HCT116 (cell line): ENCODE measurements around the gene FREM1. TPM values are rescaled to one million over a fixed set of nuclear protein-coding genes. Genes with fewer than 3 reads are reported as not detected.

Experiments
- ATAC-seq: fragments of 200-7000 bp; cut with Tn5 transposase; 2 replicates; pipeline ENCODE4 v1.9.1; 2020; ENCODE audit warnings: mild to moderate bottlenecking, moderate library complexity
- BruUV-seq: library from RNA; stranded (reverse); fragments of 400-500 nt; replicated peaks from 2 replicates; lab custom pipeline; 2021; lab: Mats Ljungman, UMichigan
- CTCF ChIA-PET: fragments of 300-600 bp; sonication (Branson Sonifier 250); formaldehyde crosslinking; loops from one replicate; lab custom pipeline; 2021; ENCODE audit warnings: antibody characterized with exemption; lab: Charles Lee
- POLR2A ChIA-PET: fragments of 300-600, 350-600 bp; sonication (Branson Sonifier 250); formaldehyde crosslinking; loops from one replicate; lab custom pipeline; 2021; ENCODE audit warnings: antibody characterized with exemption; lab: Charles Lee
- RAD21 ChIA-PET, 2 experiments: fragments of 300-600 bp; sonication (Branson Sonifier 250); formaldehyde crosslinking; loops; one replicate each; lab custom pipeline; 2023; ENCODE audit warnings: low total read pairs in 2 of 2; ENCODE audit not compliant: uncharacterized antibody in 2 of 2, unreplicated experiment in 2 of 2, low non-redundant PET in 1 of 2; lab: Charles Lee
- DNase-seq: peaks from one replicate; pipeline ENCODE4 v3.0.0-alpha.2; 2010; ENCODE audit warnings: low read depth, low spot score
- H2AFZ ChIP-seq: fragments of 200-600 bp; shearing (Covaris generic), sonication (generic); 2 replicates; pipeline ENCODE4 v1.6.1; 2017; ENCODE audit warnings: low read depth, mixed run types, mixed read lengths, antibody characterized with exemption, low read length; ENCODE audit not compliant: poor library complexity, severe bottlenecking
- H3K27ac ChIP-seq: 2 replicates; pipeline ENCODE4 v1.5.1; 2012; ENCODE audit warnings: low read depth, low read length
- H3K27me3 ChIP-seq: fragments of 200-600 bp; sonication (generic); 2 replicates; pipeline ENCODE4 v1.6.1; 2016; ENCODE audit warnings: mixed run types, low read length, mixed read lengths; ENCODE audit not compliant: insufficient read depth
- H3K36me3 ChIP-seq, 2 experiments: fragments of 200-500 bp in 1 of 2; fragments of 200-600 bp in 1 of 2; sonication (Bioruptor generic) in 1 of 2; sonication (generic) in 1 of 2; 2 replicates each; pipeline versions ENCODE4 v1.5.1 to v1.6.1; 2014 to 2016; ENCODE audit warnings: low read length in 2 of 2, inconsistent platforms in 1 of 2, mixed read lengths in 1 of 2, mixed run types in 1 of 2; ENCODE audit not compliant: insufficient read depth in 2 of 2, control insufficient read depth in 1 of 2
- H3K4me1 ChIP-seq, 2 experiments: fragments of 200-600 bp in 1 of 2; sonication (generic) in 1 of 2; 2 replicates each; pipeline versions ENCODE4 v1.5.1 to v1.6.1; 2012 to 2017; ENCODE audit warnings: low read length in 2 of 2, inconsistent platforms in 1 of 2, mild to moderate bottlenecking in 1 of 2, mixed read lengths in 1 of 2, mixed run types in 1 of 2, moderate library complexity in 1 of 2; ENCODE audit not compliant: insufficient read depth in 2 of 2, control insufficient read depth in 1 of 2
- H3K4me2 ChIP-seq: fragments of 200-600 bp; sonication (generic); 2 replicates; pipeline ENCODE4 v1.6.1; 2017; ENCODE audit warnings: mixed run types, low read length, mixed read lengths
- H3K4me3 ChIP-seq, 2 experiments: fragments of 200-600 bp in 1 of 2; sonication (generic) in 1 of 2; replicated peaks in 1 of 2; 2 replicates each; pipeline ENCODE4 v1.5.1; 2011 to 2016; ENCODE audit warnings: low read length in 2 of 2, control low read depth in 1 of 2, low read depth in 1 of 2, mild to moderate bottlenecking in 1 of 2, mixed read lengths in 1 of 2, mixed run types in 1 of 2
- H3K79me2 ChIP-seq: fragments of 200-600 bp; sonication (generic); 2 replicates; pipeline ENCODE4 v1.6.1; 2017; ENCODE audit warnings: mild to moderate bottlenecking, mixed run types, low read length, moderate library complexity, mixed read lengths; ENCODE audit not compliant: insufficient read depth
- H3K9ac ChIP-seq: fragments of 200-600 bp; sonication (generic); 2 replicates; pipeline ENCODE4 v1.6.1; 2016; ENCODE audit warnings: low read length, mixed read lengths
- H3K9me2 ChIP-seq: fragments of 200-600 bp; sonication (generic), shearing (Covaris generic); 2 replicates; pipeline ENCODE4 v1.6.1; 2017; ENCODE audit warnings: mixed run types, mild to moderate bottlenecking, moderate library complexity; ENCODE audit not compliant: insufficient read depth
- H3K9me3 ChIP-seq, 2 experiments: fragments of 200-500 bp in 1 of 2; fragments of 200-600 bp in 1 of 2; sonication (Bioruptor generic) in 1 of 2; sonication (generic) in 1 of 2; 2 replicates each; pipeline ENCODE4 v1.6.1; 2014 to 2017; ENCODE audit warnings: low read length in 2 of 2, mixed read lengths in 2 of 2, inconsistent platforms in 1 of 2, low read depth in 1 of 2, mild to moderate bottlenecking in 1 of 2, mixed run types in 1 of 2, moderate library complexity in 1 of 2; ENCODE audit not compliant: control insufficient read depth in 1 of 2, insufficient read depth in 1 of 2
- H4K20me1 ChIP-seq: fragments of 200-600 bp; sonication (generic), shearing (Covaris generic); 2 replicates; pipeline ENCODE4 v1.6.1; 2017; ENCODE audit warnings: mixed run types, mild to moderate bottlenecking, moderate library complexity; ENCODE audit not compliant: insufficient read depth
- CBX3 ChIP-seq: IDR thresholded peaks from 2 replicates; pipeline ENCODE4 v1.6.1; 2012; ENCODE audit warnings: low read depth
- CEBPB ChIP-seq: IDR thresholded peaks from 2 replicates; pipeline ENCODE4 v1.6.1; 2012; ENCODE audit warnings: low read depth
- EGR1 ChIP-seq: IDR thresholded peaks from 2 replicates; pipeline ENCODE4 v1.6.1; 2012; ENCODE audit warnings: low read depth
- ELF1 ChIP-seq: IDR thresholded peaks from 2 replicates; pipeline ENCODE4 v1.6.1; 2012; ENCODE audit warnings: low read depth, borderline replicate concordance
- EZH2phosphoT487 ChIP-seq: fragments of 200-600 bp; IDR thresholded peaks from 2 replicates; pipeline ENCODE4 v1.6.1; 2018; ENCODE audit warnings: antibody characterized with exemption, borderline replicate concordance
- FOSL1 ChIP-seq: IDR thresholded peaks from 2 replicates; pipeline ENCODE4 v1.6.1; 2012; ENCODE audit warnings: low read depth
- JUND ChIP-seq: IDR thresholded peaks from 2 replicates; pipeline ENCODE4 v1.6.1; 2012
- MAX ChIP-seq: IDR thresholded peaks from 2 replicates; pipeline ENCODE4 v1.6.1; 2012
- POLR2AphosphoS5 ChIP-seq: IDR thresholded peaks from 2 replicates; pipeline ENCODE4 v1.6.1; 2011; ENCODE audit warnings: mild to moderate bottlenecking, low read depth, low read length, moderate library complexity
- RAD21 ChIP-seq: IDR thresholded peaks from 2 replicates; pipeline ENCODE4 v1.6.1; 2012; ENCODE audit warnings: low read depth, mild to moderate bottlenecking
- ZFX ChIP-seq: fragments of 450-650 bp; IDR thresholded peaks from 2 replicates; pipeline ENCODE4 v1.6.1; 2017
- ZNF274 ChIP-seq: fragments of 200-500 bp; sonication (Bioruptor generic); IDR thresholded peaks from 2 replicates; pipeline ENCODE4 v1.6.1; 2014; ENCODE audit warnings: mild to moderate bottlenecking, low read depth, low read length, inconsistent platforms
- intact Hi-C: fragments of 100-400 bp; cut with micrococcal nuclease; formaldehyde crosslinking; loops from 2 replicates; pipeline ENCODE4 v1.10.0; 2022
- total RNA-seq: library from RNA; stranded (reverse); gene quantifications from one replicate; pipeline ENCODE4 v1.2.1, GENCODE V29; 2021; ENCODE audit not compliant: unreplicated experiment
- TF ChIP-seq, protein P1 (sequence below): IDR thresholded peaks from 2 replicates; pipeline ENCODE4 v1.6.1; 2011; ENCODE audit warnings: mild to moderate bottlenecking, low read length, moderate library complexity; ENCODE audit not compliant: insufficient replicate concordance; ENCODE audit errors: extremely low read depth

FREM1 gene
- total RNA-seq, 1 experiment from 2014 or later = 0.12 TPM

GRCh38 chr9:14813336-14814248 is 96.6 kb downstream of the FREM1 start:
- no peaks in the 10 kb centered on the region for H4K20me1 ChIP-seq
- H3K27ac ChIP-seq = no peak overlapping the region
- CTCF ChIA-PET = no interaction called here
- H3K4me2 ChIP-seq = no peak overlapping the region
- peaks cover 18% of the 10 kb centered on the region for H3K27me3 ChIP-seq
- H3K4me1 ChIP-seq = no peaks in the 10 kb centered on the region
- no peak overlapping the region for H3K9ac ChIP-seq
- no TSS peak for BruUV-seq
- H3K4me3 ChIP-seq = no peak overlapping the region
- no peak overlapping the region for H2AFZ ChIP-seq
- DNase-seq = no peak
- POLR2A ChIA-PET = no interaction called here
- TF ChIP-seq, protein P1, sequence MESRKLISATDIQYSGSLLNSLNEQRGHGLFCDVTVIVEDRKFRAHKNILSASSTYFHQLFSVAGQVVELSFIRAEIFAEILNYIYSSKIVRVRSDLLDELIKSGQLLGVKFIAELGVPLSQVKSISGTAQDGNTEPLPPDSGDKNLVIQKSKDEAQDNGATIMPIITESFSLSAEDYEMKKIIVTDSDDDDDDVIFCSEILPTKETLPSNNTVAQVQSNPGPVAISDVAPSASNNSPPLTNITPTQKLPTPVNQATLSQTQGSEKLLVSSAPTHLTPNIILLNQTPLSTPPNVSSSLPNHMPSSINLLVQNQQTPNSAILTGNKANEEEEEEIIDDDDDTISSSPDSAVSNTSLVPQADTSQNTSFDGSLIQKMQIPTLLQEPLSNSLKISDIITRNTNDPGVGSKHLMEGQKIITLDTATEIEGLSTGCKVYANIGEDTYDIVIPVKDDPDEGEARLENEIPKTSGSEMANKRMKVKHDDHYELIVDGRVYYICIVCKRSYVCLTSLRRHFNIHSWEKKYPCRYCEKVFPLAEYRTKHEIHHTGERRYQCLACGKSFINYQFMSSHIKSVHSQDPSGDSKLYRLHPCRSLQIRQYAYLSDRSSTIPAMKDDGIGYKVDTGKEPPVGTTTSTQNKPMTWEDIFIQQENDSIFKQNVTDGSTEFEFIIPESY = no peak
- TF ChIP-seq RAD21 = no peak
- TF ChIP-seq CBX3 = no peak
- TF ChIP-seq EGR1 = no peak
- ATAC-seq = no peak
- H3K79me2 ChIP-seq = no peaks in the 10 kb centered on the region
- H3K36me3 ChIP-seq = no peaks in the 10 kb centered on the region
- no peaks in the 10 kb centered on the region for H3K9me2 ChIP-seq
- intact Hi-C loops = no loop called here
- H3K9me3 ChIP-seq = no peaks in the 10 kb centered on the region
- RAD21 ChIA-PET = no interaction called here

- H3K36me3 ChIP-seq = no peaks in the 10 kb centered on the region
- no peaks in the 10 kb centered on the region for H3K9me3 ChIP-seq
- no peaks in the 10 kb centered on the region for H3K4me1 ChIP-seq
- intact Hi-C loops = no loop called here
- POLR2A ChIA-PET = no interaction called here
- H3K27me3 ChIP-seq = peaks cover 18% of the 10 kb centered on the region
- H2AFZ ChIP-seq = no peak overlapping the region
- no peak overlapping the region for H3K27ac ChIP-seq
- CTCF ChIA-PET = no interaction called here
- DNase-seq = no peak
- no peaks in the 10 kb centered on the region for H4K20me1 ChIP-seq
- no peak overlapping the region for H3K9ac ChIP-seq
- no peak overlapping the region for H3K4me3 ChIP-seq
- RAD21 ChIA-PET = no interaction called here
- no peaks in the 10 kb centered on the region for H3K9me2 ChIP-seq
- no peak overlapping the region for H3K4me2 ChIP-seq
- no TSS peak for BruUV-seq
- no peak for ATAC-seq
- no peaks in the 10 kb centered on the region for H3K79me2 ChIP-seq
- TF ChIP-seq, protein P1 = no peak
- TF ChIP-seq FOSL1 = no peak
- no peak for TF ChIP-seq ZFX
- no peak for TF ChIP-seq ELF1
- TF ChIP-seq ZNF274 = no peak
- no peak for TF ChIP-seq JUND
- no peak for TF ChIP-seq CEBPB
- no peak for TF ChIP-seq MAX
- no peak for TF ChIP-seq POLR2AphosphoS5
- TF ChIP-seq EZH2phosphoT487 = no peak
Observed at GRCh38 chr9:14812806-14813205, 97.4 kb downstream of the FREM1 start.
